DND-41 (cell line): ENCODE results near the gene ZNF576.
A peak's percentile ranks its signal among the peaks of the same experiment; 100 is the strongest.

Experiments used
- ATAC-seq: fragments of 200-7000 bp; cut with Tn5 transposase; 3 replicates; pipeline ENCODE4 v1.9.1; 2021; ENCODE audit warnings: low read depth; ENCODE audit not compliant: insufficient read depth
- DNase-seq: peaks from one replicate; pipeline ENCODE4 v3.0.0-alpha.2; 2020
- H2AFZ ChIP-seq: 2 replicates; pipeline ENCODE4 v1.6.0; 2012; ENCODE audit warnings: low read depth, low read length
- H3K27ac ChIP-seq: 2 replicates; pipeline ENCODE4 v1.5.1; 2012; ENCODE audit warnings: low read length, inconsistent platforms
- H3K27me3 ChIP-seq: fragments of 200-600 bp; sonication (generic); 2 replicates; pipeline ENCODE4 v1.6.0; 2012; ENCODE audit warnings: low read length, mild to moderate bottlenecking, inconsistent platforms; ENCODE audit not compliant: insufficient read depth, poor library complexity
- H3K36me3 ChIP-seq: 2 replicates; pipeline ENCODE4 v1.5.1; 2012; ENCODE audit warnings: low read length, inconsistent platforms; ENCODE audit not compliant: insufficient read depth
- H3K4me1 ChIP-seq: 2 replicates; pipeline ENCODE4 v1.5.1; 2012; ENCODE audit warnings: mild to moderate bottlenecking, low read length; ENCODE audit not compliant: insufficient read depth
- H3K4me2 ChIP-seq: 2 replicates; pipeline ENCODE4 v1.6.0; 2012; ENCODE audit warnings: mild to moderate bottlenecking, moderate library complexity, low read length, inconsistent platforms; ENCODE audit not compliant: insufficient read depth
- H3K4me3 ChIP-seq, 2 experiments: fragments of 200-600 bp in 1 of 2; shearing (Covaris generic) in 1 of 2; 2 replicates each; pipeline ENCODE4 v1.5.1; 2012 to 2016; ENCODE audit warnings: inconsistent platforms in 2 of 2, low read length in 2 of 2, mild to moderate bottlenecking in 2 of 2, low read depth in 1 of 2, moderate library complexity in 1 of 2
- H3K79me2 ChIP-seq: 2 replicates; pipeline ENCODE4 v1.6.0; 2012; ENCODE audit warnings: low read length, inconsistent platforms; ENCODE audit not compliant: insufficient read depth
- H3K9ac ChIP-seq: 2 replicates; pipeline ENCODE4 v1.6.0; 2012; ENCODE audit warnings: low read depth, mild to moderate bottlenecking, inconsistent platforms, low read length, moderate library complexity
- H3K9me3 ChIP-seq: 2 replicates; pipeline ENCODE4 v1.5.1; 2012; ENCODE audit warnings: low read length, moderate library complexity, mild to moderate bottlenecking, inconsistent platforms; ENCODE audit not compliant: insufficient read depth, severe bottlenecking
- H4K20me1 ChIP-seq: 2 replicates; pipeline ENCODE4 v1.6.0; 2012; ENCODE audit warnings: low read length; ENCODE audit not compliant: insufficient read depth
- EZH2 ChIP-seq: IDR thresholded peaks from 3 replicates; pipeline ENCODE4 v1.6.1; 2012; ENCODE audit warnings: borderline replicate concordance, low read depth, mild to moderate bottlenecking, moderate library complexity, low read length, inconsistent platforms; ENCODE audit not compliant: severe bottlenecking
- TF ChIP-seq, protein P1 (sequence below): IDR thresholded peaks from 2 replicates; pipeline ENCODE4 v1.5.1; 2012; ENCODE audit warnings: borderline replicate concordance, low read length, moderate library complexity, mild to moderate bottlenecking; ENCODE audit not compliant: poor library complexity, severe bottlenecking; ENCODE audit errors: extremely low read depth

Gene ZNF576

DNA sequence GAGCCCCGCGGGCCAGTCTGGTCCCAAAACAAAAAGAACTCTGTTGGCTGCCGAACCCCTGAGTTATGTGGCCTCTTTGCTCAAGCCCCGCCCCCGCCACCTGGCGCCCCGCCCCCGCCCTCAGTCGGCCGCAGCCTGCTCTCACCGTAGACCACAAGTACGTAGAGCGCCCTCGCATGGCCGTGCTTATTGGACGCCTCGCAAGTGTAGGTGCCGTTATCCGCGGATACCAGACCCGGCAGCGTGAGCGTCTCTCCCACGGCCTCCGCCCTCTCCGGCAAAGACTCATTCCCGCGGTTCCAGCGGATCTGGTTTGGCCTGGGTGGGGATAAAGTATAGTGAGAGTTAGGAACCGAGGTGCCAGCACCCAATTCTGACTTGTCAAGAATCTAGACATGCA, 28.5 kb downstream of the ZNF576 start:
- DNase-seq, result peak; percentile 74
- Histone ChIP-seq H3K36me3 (no peaks in the 10 kb centered on the region), H3K9ac (no peak overlapping the region), H3K4me1 (peaks cover 11% of the 10 kb centered on the region), H2AFZ (no peak overlapping the region), H3K4me3 (no peak overlapping the region), H3K4me2 (no peak overlapping the region), H3K27me3 (no peaks in the 10 kb centered on the region), H3K79me2 (0 out of 2 replicates have a peak, but pooled peaks cover 3% of the 10 kb centered on the region), H4K20me1 (no peaks in the 10 kb centered on the region), H3K9me3 (no peaks in the 10 kb centered on the region), H3K27ac (no peak overlapping the region)
- ATAC-seq, result peak; percentile 53
- TF ChIP-seq EZH2, result no peak
- TF ChIP-seq, protein P1, sequence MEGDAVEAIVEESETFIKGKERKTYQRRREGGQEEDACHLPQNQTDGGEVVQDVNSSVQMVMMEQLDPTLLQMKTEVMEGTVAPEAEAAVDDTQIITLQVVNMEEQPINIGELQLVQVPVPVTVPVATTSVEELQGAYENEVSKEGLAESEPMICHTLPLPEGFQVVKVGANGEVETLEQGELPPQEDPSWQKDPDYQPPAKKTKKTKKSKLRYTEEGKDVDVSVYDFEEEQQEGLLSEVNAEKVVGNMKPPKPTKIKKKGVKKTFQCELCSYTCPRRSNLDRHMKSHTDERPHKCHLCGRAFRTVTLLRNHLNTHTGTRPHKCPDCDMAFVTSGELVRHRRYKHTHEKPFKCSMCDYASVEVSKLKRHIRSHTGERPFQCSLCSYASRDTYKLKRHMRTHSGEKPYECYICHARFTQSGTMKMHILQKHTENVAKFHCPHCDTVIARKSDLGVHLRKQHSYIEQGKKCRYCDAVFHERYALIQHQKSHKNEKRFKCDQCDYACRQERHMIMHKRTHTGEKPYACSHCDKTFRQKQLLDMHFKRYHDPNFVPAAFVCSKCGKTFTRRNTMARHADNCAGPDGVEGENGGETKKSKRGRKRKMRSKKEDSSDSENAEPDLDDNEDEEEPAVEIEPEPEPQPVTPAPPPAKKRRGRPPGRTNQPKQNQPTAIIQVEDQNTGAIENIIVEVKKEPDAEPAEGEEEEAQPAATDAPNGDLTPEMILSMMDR, result peak; percentile 17

DNA sequence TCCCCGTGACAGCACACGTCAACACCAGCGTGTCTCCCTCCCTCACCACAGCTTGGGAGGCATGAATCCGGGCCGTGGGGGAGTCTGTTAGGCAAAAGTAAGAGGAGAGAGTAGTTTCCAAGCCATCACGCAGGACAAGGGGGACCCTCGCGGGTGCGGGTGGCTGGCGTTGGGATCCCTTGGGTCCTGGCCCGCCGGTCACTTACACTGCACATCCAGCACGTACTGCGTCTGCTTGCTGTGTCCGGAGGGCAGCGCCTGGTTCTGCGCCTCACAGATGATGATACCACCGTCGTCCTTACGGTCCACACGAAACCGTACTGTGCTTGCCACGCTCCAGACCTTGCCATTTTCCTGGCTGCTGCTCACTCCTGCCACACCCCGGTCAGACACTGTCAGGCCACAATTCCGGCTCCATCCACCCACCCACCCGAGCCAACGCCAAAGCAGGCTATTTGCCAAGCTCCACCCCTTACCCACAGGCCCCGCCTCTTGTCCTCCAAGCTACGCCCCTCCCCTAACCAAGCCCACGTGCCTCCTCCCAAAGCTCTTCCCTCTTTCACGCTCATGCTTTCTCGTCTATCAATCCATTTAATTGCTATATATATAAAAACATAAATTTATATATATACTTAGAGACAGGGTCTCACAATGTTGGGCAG, 29.7 kb downstream of the ZNF576 start:
- Histone ChIP-seq H3K4me2 (no peak overlapping the region), H3K36me3 (no peaks in the 10 kb centered on the region), H2AFZ (no peak overlapping the region), H3K4me1 (no peaks in the 10 kb centered on the region), H3K79me2 (no peaks in the 10 kb centered on the region), H3K27me3 (no peaks in the 10 kb centered on the region), H3K9ac (no peak overlapping the region), H3K9me3 (no peaks in the 10 kb centered on the region), H4K20me1 (no peaks in the 10 kb centered on the region), H3K27ac (no peak overlapping the region), H3K4me3 (no peak overlapping the region)
- ATAC-seq (peak; percentile 39; the same call in 1 of the 3 replicates), DNase-seq (peak; percentile 26)
- TF ChIP-seq, protein P1, result no peak
- no peak for TF ChIP-seq EZH2

DNA sequence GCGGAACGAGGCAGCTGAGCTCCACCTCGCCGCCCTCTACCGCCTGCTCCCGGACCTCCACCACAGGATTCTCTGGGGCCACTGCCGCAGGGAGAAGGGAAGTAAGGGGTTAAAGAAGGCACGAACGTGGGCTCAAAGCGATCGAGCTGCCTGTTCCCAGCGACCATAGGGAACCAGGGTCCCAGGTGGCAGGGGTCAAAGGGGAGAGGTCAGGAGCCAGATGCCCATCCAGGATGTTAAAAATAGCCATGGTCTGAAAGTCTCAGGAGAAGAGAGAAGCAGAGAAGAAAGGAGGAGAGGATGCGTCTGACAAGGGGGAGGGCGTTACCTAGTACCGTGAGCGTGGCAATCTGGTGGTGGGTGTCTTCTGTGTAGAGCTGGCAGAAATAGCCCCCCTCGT, 30.4 kb downstream of the ZNF576 start:
- Histone ChIP-seq H3K27ac (no peak overlapping the region), H3K4me3 (no peak overlapping the region), H3K4me2 (no peak overlapping the region), H3K9me3 (no peaks in the 10 kb centered on the region), H3K4me1 (no peaks in the 10 kb centered on the region), H3K9ac (no peak overlapping the region), H3K79me2 (no peaks in the 10 kb centered on the region), H3K36me3 (no peaks in the 10 kb centered on the region), H4K20me1 (no peaks in the 10 kb centered on the region), H2AFZ (no peak overlapping the region), H3K27me3 (no peaks in the 10 kb centered on the region)
- DNase-seq, result no peak
- TF ChIP-seq EZH2, result no peak
- TF ChIP-seq, protein P1, result no peak
- no peak for ATAC-seq
